HG02763 (cell line): ENCODE measurements around the gene KCTD1.
A peak's percentile ranks its signal among the peaks of the same experiment; 100 is the strongest.

Experiments
- ATAC-seq: cut with Tn5 transposase; IDR thresholded peaks from one replicate; pipeline ENCODE4 v1.9.1; 2021; ENCODE audit warnings: mild to moderate bottlenecking, moderate library complexity; ENCODE audit not compliant: unreplicated experiment

KCTD1 gene

DNA sequence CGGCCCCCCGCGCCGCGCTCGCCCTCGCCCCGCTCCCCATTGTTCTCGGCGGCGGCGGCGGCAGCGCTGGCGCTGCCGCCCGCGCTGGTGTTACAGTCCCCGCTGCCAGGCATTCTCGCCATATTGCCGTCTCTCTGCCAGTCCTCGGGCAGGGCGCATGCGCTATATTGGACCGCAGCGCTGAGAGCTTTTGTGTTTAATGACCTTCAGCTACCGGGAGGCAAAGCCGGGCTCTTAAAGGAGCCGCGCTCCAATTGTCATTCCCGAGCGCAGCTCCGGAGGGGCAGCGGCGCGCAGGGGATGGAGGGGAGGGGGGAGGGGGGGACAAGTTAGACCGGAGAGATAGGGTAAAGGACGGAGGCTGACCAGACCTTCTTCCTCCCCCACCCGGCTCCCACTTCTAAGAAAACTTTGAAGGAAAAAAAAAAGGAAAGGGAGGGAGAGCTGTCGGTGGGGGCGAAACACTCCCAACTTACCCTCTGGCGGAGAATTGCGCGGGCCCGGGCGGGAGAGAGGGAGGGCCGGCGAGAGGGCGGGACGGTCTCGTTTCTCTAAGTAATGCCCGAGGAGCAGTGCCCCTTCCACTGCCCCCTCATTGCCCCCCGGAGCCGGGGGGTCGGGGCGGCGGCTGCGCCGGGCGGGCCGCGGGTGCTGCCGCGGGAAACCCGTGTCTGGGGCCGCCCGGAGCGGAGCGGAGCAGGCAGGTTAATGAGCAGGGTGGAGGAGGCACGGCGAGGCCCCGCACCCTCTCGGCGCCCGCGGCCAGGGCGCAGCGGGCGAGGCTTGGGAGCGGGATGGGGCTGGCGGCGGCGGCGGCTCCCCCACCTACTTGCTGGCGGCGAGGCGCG is at the start of gene KCTD1:
TSS of gene KCTD1 (minus strand) at position 139 of the 848 bp plus-strand sequence. CDS start at position 122, 17 bp downstream.
- ATAC-seq = peak; percentile 40

DNA sequence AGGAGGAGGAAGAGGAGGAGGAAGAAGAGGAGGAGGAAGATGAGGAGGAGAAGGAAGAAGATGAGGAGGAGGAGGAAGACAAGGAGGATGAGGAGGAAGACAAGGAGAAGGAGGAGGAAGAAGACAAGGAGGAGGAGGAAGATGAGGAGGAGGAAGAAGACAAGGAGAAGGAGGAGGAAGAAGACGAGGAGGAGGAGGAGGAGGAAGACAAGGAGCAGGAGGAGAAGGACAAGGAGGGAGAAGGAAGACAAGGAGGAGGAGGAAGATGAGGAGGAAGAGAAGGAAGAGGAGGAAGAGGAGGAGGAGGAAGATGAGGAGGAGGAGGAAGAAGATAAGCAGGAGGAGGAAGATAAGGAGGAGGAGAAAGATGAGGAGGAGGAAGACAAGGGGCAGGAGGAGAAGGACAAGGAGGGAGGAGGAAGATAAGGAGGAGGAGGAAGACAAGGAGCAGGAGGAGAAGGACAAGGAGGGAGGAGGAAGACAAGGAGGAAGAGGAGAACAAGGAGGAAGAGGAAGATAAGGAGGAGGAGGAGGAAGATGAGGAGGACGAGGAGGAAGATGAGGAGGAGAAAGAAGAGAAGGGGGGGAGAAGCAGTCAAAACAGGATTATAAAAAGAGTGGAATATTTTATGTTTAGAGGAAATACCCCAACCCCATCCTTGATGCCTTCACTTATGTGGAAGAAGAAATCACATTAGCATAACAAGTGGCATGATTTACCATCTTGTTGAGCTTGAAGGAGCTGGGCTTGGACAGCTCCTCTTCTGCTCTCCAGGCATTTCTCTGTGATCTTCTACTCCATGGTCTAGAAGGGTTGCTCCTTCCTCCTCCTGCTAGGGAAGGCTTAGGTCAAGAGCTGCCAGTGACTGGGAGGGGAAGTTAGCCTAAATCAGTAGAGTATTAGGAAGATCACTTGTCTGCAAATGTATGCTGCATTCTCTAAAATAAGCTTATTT is 45.3 kb upstream of the KCTD1 start:
- no peak for ATAC-seq

DNA sequence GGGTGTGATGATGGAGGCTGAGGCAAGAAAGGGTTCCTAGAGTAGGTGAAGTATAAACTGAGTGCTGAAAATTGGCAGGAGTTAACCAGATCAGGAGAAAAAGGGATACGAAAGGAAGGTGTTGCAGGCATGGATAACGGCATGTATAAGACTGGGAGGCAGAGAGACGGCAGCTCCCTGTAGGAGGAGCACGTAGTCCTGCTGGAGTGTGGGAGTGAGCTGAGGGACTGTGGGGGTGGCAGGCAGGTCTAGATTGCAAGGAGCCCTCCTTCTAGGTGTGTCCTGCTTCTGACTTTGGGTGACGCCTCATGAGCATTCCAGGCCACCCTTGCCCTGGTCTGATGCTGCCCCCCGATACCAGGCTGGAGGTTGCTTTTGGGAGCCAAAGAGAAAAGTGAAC is 36.4 kb upstream of the KCTD1 start:
- ATAC-seq = no peak

DNA sequence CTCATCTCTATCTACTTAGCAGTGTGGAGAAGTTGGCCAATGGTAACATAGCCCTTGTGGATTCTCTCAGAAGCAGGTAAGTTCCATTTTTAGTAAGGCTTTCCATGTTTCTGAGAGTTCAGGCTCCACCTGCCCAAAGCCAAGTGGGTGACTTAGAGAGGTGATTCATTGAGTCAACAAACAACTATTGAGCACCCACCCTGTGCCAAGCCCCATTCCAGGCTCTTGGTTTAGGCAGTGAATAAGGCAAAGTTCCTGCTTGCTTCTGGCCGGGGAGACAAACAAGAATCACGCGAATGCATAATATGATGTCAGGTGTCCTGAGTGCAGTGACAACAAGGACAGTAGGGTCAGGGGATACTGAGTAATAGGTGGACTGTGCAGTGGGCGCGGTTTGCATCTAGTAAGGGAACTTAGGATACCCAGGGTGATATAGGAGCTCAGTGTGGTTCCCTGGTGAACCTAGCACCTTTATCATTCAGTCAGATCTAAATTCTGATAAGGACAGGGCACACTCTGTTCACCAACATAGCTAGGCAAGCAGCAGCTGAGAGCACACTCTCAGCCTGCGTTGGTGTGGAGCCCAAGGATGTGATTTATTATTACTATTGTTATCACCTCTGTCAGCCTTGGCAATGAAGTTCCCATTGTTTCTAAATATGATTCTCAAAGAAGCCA is 31.7 kb upstream of the KCTD1 start:
- ATAC-seq = no peak

DNA sequence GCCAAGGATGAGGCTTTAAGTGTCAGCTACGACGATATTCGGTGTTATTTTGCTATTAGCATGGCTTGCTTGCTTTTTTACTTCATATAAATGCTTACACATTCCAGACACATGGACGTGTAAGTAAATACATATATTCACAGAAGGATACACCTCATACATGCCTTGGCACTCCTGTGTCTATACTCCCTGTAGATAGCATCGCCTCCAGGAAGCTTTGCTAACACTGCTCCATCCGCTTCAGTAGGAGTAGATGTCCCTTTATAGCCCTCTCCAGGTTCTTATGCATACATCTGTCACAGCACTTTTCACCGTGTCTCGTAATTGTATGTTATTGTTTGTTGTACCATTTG is 27.5 kb upstream of the KCTD1 start:
- no peak for ATAC-seq

DNA sequence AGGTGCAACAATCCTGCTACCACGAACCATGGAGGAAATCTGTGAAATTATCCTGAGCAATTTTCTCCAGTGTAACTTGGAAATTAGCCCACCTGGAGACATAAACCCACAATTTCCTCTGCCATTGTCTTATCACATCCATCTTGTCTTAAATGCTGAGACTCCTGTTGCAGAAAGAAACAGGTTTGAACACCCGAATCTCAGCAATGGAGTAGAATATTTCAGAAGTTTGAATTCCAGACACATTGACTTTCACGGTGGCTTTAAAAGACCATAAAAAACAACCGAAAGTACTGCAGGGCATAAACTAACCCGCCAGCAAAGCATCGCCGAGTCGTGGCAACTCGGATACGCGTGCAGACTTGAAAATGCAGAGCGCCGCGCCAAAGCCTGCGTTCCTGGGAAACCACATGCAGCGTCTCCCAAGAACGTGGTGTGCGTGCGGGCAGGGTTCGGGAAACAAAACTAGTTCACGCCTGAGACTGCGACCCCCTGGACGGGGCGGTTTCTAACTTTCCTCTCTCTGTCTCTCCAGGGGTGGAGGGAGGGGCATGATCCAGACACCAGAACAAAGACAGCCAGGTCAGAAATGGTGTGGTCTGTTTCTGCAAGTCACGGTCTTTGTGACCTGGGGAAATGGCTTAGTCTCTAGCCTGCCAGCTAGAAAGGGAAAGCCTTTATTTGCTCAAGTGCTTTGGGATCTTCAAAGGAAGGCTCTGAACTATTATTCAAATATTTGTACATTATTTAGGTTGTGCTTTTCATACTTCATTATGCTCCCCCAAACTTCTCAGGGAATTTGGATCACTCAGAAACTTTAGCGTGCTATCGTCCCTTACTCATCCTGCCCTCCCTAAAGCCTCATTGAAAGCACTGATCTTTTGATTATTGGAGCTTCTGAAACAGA is 26.9 kb upstream of the KCTD1 start:
- ATAC-seq = no peak

DNA sequence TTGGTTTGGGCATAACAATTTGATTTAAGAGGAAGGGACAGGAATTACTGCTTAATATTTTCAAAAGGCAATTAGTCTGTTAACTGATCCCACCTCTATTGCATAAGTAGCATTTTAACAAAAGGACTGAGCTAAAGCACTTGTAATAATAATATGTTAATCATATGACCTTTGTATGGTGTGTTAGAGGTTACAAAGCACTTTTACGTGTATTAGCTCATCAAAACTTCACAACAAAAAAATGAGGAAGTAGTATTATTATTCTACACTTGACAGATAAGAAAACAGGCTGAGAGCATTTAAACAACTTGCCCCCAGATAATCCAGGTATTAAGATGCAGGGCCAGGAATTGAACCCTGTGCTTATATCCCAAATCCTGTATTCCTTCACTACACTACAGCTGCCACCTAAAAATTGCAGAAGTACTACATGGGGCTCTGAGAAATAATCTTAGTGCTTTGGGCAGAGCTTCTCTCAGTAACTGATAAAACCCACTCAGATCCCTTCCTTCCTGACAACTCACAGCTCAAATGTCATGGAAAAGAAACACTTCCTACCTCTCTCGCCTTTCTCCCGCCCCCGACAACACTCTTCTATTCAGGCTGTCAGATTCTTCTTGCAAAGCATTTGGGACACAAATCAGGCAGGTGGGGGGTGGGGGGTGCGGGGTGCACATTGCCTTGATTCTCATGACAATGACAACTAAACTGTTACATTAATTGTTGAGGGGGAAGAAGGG is 20.7 kb upstream of the KCTD1 start:
- no peak for ATAC-seq

DNA sequence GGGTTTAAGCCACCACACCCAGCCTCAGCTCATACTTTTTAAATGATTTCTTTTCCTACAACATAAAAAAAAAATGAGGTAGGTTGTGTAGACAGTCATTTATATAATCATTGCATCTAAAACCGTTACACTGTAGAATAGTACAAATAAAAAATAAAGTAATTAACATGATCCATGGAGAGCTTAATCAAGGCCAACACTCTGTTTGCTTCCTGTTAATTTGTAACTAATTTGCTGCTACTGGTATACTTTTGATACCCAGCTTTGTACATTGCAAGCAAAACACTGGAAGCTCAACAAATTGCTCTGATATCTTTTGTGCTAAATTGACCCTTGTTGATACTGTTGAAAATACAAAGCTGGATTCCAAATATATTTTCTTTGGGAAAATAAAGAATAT is 20.2 kb upstream of the KCTD1 start:
- no peak for ATAC-seq

DNA sequence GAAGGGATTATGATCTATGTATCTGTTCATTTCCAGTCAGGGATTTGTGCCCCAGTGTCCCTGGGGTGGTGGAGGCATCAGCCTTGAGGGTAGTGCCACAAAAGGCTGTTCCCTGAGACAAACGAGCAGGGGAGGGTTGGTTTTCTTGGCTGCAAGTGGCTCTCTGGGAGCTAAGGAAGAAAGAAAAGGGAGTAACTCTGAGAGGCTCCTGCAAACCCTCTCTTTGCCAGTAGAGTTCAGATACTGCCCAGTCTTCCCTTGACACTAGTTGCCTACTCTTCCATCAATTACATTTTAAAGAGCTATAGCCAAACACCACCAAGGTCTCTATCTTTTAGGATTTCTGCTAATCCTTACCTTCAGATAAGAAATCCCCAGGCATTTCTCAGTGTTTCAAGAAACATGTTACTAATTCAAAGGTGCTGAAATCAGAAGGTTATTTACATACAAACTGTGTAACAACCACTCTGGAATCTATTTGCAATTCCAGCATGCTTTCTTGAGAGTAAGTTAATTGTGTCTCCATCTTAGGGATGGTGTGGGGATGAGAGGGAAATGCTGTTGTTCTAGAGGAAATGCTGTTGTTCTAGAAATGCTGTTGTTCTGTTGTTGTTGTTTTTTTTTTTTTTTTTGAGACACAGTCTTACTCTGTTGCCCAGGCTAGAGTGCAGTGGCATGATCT is 18.7 kb upstream of the KCTD1 start:
- ATAC-seq = no peak

DNA sequence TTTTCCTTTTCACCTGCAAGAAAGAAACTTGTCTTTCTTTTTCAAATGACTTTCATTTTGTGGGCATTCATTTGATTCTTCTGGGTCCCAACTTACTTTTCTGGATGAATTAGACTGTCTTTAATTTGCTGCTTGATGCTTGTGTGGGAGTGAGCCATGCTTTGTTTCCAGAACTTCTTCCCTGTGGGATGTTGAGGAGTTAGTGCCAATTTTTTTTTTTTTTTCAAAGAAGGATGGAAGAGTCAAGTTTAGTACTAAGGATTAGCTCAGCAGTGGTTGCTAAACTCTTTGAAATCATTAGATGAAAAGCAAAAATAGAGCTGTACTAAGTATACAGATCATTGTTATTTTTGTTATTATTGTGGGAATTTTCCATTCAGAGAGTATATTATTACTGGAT is 17.2 kb upstream of the KCTD1 start:
- no peak for ATAC-seq

DNA sequence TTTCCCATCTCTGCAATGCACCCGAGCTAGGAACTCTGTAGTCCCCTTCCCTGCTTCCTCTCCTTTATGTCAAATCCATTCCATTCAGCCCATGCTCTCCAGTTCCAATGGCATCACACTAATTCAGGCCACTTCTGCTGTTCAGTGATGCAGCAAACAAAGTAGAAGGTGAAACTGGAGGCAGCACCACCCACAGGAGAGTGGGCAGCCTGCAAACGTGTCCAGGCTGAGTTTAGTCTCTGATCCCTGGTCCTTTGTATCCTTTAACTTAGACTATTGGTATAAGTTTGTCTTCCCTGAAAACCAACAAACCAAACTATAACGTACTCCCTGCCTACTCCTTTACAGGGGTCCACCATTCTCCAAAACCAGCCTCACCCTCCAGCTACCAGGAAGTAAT is 14.7 kb upstream of the KCTD1 start:
- ATAC-seq = no peak

DNA sequence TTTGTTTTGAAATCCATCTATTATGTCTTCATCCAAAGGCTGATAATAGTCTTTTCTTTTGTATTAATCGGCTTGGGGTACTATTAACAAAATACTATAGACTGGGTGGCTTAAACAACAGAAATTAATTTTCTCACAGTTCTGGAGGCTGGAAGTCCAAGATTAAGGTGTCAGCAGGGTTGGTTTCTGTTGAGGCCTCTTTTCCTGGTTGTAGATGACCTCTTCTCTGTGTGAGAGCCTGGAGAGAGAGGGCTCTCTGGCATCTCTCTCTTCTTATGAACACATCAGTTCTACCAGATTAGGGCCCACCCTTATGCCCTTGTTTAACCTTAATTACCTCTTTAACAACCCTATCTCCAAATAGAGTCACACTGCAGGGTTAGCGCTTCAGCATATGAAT is 14.2 kb upstream of the KCTD1 start:
- ATAC-seq = no peak

DNA sequence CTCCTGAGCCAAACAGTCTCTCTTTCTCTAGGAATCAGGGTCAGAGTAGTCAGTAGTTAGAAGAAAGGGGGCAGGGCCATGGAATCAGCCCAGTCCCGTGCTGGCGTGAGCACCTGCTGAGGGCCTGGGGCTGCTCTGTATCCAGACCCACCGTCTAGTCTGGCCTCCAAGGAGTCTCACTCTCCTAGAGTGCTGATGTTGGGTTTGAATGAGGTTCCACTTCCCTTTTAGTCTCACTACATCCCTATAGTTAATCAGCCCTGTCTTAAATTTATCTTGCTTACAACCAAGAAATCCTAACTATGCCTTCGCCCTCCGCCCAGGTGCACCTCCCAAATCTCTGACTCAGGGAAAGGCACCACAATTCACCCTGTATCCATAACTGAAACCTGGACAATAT is 13.4 kb upstream of the KCTD1 start:
- ATAC-seq = no peak

DNA sequence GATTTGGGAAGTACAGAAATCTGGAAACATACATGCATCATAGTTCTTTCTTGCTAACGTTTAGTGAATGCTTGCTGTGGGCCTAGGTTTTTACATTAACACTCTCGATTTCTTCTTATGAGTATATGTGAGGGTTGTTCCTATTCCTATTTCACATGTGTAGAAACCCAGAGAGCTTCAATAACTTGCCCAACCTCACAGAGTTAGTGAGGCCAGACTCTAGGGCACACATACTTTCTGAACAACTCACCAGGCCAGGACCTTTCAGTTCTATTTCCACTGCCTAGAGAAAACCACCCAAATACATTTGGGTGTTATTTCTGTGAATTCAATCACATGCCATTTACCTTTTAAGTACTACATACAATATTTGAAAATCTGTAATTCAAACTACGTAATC is 8.2 kb upstream of the KCTD1 start:
- ATAC-seq = peak; percentile 73

DNA sequence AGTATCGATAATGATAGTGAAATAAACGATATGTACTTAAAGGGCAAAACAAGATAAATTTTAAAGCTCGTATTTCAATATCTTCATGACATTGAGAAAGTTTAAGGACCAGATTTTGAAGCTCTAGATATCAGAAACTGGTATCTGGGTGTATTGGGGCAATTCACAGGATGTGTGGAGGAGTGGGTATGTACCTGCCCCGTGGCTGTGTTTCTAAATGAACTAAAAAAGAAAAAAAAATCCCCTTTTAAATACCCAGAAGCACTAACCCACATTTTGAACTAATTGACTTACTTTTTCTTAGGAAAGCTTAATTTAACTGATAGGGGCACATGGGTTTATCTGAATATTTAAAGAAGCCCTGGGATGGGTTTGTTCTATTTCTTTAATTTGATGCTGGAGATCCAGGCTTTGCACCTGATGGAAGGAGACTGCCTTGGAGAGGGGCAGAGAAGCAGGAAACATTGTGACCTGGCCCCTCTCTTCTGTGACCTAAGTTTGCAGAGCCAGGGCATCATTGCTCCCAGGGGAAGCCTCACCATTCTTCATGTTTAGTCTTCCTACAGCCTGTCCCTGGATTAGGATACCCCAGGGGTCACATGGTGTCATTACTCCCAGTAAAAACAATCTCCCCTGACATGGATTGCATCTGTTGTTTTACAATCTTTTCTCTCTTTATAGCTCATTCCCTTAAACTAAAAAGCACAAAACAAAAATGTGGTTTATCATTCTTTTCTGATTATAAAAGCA is 7.6 kb upstream of the KCTD1 start:
- ATAC-seq = no peak

DNA sequence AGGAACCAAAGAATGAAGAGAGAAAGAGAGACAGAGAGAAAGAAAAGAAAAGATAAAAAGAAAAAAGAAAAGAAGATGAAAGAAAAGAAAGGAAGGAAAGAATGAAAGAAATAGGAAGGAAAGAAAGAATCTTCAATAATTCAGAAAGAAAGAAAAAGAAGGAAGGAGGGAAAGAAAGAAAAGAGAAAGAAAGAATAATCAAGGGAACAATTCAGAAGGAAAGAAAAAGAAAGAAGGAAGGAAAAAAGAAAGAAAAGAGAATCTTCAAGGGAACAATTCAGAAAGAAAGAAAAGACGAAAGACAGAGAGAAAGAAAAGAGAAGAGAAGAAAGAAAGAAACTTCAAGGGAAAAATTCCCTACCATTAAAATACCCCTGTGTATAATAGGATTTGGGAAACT is 5.6 kb upstream of the KCTD1 start:
- ATAC-seq = no peak

DNA sequence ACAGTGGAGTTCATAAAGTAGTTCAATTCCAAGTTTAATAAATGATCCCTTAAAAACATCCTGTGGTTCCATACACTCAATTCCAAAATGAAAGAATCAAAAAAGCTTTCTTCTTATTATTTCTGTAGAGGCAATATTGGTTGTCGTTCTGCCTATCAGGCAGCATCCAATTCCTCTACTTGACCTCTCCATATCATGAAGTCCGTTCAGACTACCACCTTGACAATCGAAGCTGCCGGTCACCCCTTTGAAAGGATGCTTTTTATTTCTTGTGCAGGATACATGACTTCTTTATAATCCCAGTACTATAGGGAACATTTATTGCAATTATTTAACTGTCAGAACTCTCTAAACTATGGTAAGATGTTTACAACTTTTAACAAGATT is 3.3 kb upstream of the KCTD1 start:
- no peak for ATAC-seq

DNA sequence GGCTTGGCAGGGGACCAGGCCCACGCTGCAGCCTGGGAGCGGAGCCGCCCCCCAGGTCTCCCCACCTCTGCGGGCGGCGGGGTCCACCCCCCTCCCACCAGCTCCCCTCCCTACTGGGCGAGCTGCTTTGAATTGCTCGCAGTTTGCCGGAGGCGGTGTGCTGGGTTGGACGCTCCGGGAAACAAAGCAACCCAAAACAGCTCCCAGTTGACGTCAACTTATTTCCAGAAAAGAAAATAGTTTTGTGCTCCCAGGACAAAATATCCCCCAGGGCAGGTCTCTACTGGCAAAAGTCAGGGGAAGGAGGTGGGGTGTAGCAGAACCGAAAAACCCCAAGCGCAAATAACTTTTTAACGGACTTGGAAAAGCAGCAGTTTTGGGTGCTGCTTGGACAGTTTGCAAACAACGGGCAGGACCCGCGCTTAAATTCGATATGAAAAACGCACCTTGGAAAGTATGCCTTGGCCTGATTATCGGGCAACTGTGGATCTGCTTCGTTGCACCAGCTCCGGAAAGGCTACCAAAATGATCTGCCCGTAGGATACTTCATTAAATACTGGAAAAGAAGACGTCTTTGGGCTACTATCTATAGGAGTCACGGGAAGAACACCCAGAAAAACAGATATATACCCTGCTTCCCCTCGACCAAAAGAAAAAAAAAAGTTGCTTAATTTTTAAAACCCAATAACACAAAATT is 2.8 kb upstream of the KCTD1 start:
- no peak for ATAC-seq
